HFF-Myc (cell line): ENCODE data around the gene IBA57.
A peak's percentile ranks its signal among the peaks of the same experiment; 100 is the strongest.
"Not testable (repeated sequence)": the region's sequence is repeated elsewhere in the genome, so short reads cannot be mapped to it uniquely, and the experiment has no call there.

ENCODE experiments used
- DNase-seq: peaks from one replicate; pipeline ENCODE4 v3.0.0-alpha.2; 2011; ENCODE audit warnings: low read depth; ENCODE audit errors: extremely low read depth
- H3K4me3 ChIP-seq: replicated peaks from 2 replicates; pipeline ENCODE4 v1.5.1; 2011; ENCODE audit warnings: low read depth, mild to moderate bottlenecking, control low read depth, low read length
- TF ChIP-seq, protein P1 (sequence below): IDR thresholded peaks from 2 replicates; pipeline ENCODE4 v1.5.1; 2012; ENCODE audit warnings: mild to moderate bottlenecking, low read depth, low read length, control low read depth; ENCODE audit errors: missing control alignments

The IBA57 gene

DNA sequence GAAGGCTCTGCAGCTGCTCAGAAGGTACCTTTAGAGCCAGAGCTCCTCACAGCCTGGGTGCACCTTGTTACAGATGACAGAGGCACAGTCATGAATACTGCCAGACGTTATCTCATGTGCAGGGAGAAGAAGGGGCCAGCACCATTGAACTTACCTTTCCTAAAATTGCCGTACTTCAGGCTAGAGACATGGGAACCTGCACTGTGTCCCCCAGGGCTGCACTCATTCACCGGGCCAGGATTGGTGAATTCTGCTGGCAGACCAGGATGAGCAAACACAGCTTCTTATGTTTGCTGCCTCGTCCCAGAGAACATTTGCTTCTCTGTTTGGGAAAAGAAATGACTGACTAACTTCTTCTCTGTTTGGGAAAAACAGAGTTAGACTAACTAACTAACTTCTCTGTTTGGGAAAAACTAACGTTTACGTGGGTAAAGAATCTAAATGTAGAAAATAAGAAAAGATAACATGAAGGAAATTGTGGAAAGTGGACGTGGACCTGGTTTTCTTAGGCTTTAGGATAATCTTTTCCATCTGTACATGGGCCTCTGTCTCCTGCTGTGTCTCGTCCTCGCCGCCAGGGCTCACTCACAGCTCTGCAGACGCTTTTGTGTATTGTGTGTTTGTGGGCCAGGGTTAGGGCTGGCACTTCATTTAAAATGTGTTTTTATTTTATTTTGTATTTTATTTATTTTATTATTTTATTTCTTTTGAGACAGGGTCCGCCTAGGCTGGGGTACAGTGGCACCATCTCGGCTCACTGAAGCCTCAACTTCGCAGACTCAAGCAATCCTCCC, 52.1 kb downstream of the IBA57 start:
- no peak overlapping the region for H3K4me3 ChIP-seq
- TF ChIP-seq, protein P1, sequence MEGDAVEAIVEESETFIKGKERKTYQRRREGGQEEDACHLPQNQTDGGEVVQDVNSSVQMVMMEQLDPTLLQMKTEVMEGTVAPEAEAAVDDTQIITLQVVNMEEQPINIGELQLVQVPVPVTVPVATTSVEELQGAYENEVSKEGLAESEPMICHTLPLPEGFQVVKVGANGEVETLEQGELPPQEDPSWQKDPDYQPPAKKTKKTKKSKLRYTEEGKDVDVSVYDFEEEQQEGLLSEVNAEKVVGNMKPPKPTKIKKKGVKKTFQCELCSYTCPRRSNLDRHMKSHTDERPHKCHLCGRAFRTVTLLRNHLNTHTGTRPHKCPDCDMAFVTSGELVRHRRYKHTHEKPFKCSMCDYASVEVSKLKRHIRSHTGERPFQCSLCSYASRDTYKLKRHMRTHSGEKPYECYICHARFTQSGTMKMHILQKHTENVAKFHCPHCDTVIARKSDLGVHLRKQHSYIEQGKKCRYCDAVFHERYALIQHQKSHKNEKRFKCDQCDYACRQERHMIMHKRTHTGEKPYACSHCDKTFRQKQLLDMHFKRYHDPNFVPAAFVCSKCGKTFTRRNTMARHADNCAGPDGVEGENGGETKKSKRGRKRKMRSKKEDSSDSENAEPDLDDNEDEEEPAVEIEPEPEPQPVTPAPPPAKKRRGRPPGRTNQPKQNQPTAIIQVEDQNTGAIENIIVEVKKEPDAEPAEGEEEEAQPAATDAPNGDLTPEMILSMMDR = peak; percentile 35
- no peak for DNase-seq

DNA sequence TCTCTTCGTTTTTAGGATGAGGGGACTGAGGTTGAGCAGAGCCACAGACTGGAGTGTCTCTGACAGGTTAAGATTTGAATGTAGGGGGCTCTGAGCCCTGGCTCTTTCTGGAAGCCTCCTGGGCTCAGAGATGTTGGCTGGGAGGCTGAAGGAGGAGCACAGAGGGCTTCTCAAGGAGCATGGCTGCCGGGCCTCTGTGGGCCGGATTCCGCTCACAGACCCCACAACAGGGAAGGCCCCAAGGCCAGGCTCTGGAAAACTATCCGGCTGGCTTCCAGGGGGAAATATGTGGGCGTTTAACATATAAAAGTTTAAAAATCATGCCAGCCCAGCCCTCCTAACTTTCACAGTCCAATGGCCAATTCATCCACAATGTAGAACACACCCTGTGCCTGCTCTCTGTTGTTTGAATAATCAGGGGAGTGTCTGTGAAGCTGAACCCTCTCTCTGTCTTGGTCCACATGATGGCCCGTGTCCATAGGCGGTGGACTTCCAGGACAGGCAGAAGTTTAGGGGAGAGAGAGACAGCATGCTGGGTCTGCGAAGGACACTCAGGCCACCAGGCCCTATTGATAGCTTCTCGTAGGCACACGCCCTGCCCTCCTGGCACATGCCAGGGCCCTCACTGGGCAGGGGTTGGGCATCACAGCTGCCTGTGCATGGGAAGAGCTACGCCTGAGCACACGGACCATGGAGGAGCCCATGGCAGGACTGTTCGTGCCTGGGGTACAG, 53.1 kb downstream of the IBA57 start:
- TF ChIP-seq, protein P1 = no peak
- no peak for DNase-seq
- H3K4me3 ChIP-seq = no peak overlapping the region

DNA sequence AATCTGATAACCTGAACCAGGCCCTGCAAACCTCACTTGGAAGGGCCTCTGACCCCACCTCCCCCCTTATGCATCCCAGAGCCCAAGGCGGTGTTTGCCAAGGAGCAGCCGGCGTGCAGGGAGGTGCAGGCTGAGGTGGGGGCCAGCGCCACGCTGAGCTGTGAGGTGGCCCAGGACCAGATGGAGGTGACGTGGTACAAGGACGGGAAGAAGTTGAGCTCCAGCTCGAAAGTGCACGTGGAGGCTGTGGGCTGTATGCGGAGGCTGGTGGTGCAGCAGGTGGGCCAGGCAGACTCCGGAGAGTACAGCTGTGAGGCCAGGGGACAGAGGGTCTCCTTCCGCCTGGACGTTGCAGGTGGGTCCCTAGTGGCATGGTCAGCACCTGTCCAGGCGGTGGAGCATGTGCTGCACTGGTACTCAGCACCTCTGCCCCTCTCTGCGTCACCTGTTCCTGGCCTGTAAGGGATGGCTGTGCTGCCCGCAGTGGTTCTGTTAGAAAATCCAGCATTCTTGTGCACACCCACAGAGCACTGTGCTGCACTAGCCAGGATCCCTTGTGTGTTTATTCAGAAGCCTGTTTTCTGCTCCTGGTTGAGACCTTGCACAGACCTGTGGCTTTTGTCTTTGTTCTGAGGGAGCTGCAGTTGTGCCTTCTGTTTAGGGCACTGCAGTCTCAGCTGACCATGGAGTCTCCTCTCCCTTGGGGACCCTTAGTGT, 53.8 kb downstream of the IBA57 start:
- TF ChIP-seq, protein P1 = no peak
- no peak for DNase-seq

DNA sequence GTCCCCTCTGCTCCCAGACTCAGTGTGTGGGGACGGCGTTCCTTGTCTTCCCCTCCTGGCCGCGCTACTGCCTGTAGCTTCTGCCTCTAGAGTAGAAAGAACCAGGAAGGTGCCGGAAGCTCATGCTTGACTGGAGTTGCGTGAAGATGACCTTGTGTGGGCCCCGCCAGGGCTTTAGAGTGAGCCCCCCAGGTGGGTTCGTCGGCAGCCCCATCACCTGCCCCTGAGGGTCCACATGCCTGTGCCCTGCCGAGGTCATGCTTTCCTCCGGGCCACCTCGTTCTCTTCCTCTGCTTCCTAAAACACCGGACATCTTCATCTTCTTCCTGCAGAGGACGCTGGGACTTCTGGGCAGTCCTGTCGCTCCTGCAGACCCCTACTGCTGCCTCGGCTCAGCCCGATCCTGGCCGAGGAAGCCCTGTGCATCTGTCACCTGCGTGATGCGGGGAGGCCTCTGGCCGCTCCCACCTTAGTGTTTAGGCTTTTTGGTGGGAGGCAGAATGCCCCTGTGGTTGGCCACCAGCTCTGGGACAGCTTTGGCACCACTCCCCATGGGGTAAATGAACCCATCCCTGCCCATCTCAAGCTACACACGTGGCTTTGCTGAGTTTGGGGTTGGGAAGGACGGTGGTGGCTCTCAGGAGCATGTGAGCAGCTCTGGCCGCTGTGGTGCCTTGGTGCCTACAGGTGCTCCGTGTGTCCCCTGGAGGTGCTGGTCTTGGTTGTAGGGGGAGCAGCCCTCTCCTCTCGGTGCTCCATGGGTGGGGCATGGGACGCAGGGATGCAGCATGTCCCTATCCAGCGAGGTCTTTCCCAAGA, 54.6 kb downstream of the IBA57 start:
- no peak overlapping the region for H3K4me3 ChIP-seq
- TF ChIP-seq, protein P1 = no peak
- DNase-seq = no peak

More for the DNA sequence above, 53.8 kb downstream of the IBA57 start:
- H3K4me3 ChIP-seq = no peak overlapping the region

DNA sequence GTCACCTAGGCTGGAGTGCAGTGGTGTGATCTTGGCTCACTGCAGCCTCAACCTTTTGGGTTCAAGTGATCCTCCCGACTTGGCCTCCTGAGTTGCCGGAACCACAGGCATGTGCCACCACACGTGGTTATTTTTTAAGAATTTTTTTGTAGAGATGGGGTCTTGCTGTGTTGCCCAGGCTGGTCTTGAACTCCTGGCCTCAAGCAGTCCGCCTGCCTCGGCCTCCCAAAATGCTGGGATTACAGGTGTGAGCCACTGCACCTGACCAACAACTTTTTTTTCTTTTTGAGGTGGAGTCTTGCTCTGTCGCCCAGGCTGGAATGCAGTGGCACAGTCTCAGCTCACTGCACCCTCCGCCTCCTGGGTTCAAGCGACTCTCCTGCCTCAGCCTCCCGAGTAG, 55.5 kb downstream of the IBA57 start:
- H3K4me3 ChIP-seq, DNase-seq: not testable (repeated sequence)

DNA sequence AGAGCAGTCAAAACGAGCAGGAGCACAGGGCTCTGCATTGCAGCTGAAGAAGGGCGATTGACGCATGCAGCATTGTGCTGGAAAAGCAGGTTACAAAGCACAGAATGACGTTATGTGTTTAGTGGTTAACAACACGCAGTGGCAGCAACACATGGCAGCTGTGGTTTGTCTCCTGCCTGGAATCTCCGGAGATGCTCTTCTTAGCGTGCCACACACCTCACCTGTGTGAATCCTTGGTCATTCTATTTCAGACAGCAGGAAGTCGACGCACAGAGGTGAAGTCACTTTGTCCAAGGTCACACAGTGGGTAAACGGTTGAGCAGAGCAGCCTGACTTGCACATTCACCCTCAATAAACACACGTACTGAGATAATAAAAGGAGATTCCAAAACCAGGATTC, 56.9 kb downstream of the IBA57 start:
- TF ChIP-seq, protein P1 = no peak
- H3K4me3 ChIP-seq = no peak overlapping the region
- DNase-seq = no peak
